ENCODE data around the gene CCDC24. TPM values are rescaled to one million over a fixed set of nuclear protein-coding genes. Genes with fewer than 3 reads are reported as not detected.

The CCDC24 gene
- total and polyA plus RNA-seq, 2 of the 13 experiments (the other 11 are each of a cell fraction or from before 2014, with no cell fraction given), result 1.4 to 2.9 TPM

DNA sequence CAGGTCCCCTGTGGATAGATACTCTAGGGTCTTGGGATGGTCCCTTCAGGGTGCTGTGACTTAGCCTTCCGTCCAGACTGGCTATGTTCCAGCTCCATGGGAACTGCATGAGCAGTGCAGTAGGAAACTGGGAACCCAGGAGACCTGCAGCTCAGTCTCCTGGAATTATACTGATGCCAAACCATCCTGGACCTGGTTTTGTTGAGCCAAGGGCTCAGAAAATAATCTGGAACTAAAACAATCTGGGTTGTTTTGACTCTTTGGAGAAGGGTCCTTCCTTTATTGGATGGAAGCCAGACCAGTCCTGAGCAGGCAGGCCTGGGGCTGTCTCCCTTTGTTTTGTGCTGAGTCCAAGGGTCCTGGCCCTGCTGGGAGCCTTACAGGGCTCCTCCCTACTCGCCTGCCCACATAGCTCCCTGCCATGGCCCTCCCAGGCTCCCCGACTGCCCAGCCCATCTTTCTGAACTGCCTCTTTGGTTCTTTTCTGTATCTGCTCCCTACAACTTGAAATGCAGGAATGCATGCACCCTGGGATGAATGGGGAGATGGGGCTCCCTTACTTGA is 43.4 kb upstream of the CCDC24 start (continued):
- TF ChIP-seq ZNF263 (CRISPR knock-in tag; IDR thresholded peaks at IDR 0.05), result peak; percentile 58
- TF ChIP-seq HOXA7 (CRISPR knock-in tag; IDR thresholded peaks at IDR 0.05), result no peak
- TF ChIP-seq, protein P1, sequence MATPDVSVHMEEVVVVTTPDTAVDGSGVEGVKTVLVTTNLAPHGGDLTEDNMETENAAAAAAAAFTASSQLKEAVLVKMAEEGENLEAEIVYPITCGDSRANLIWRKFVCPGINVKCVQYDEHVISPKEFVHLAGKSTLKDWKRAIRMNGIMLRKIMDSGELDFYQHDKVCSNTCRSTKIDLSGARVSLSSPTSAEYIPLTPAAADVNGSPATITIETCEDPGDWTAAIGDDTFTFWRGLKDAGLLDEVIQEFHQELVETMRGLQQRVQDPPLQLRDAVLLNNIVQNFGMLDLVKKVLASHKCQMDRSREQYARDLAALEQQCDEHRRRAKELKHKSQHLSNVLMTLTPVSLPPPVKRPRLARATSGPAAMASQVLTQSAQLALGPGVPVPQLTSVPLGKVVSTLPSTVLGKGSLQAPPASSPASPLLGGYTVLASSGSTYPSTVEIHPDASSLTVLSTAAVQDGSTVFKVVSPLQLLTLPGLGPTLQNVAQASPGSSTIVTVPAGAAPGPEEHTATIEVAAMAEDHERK (CRISPR knock-in tag; IDR thresholded peaks at IDR 0.05; ENCODE audit: low read depth), result no peak
- TF ChIP-seq CBX2 (IDR thresholded peaks at IDR 0.05; ENCODE audit: low read depth, low read length), result no peak
- no peak for TF ChIP-seq CBX2 (CRISPR knock-in tag; IDR thresholded peaks at IDR 0.05; ENCODE audit: low read depth)
- no peak for TF ChIP-seq ZFYVE20 (CRISPR knock-in tag; IDR thresholded peaks at IDR 0.05; ENCODE audit: borderline replicate concordance, low read depth)
- TF ChIP-seq, protein P2, sequence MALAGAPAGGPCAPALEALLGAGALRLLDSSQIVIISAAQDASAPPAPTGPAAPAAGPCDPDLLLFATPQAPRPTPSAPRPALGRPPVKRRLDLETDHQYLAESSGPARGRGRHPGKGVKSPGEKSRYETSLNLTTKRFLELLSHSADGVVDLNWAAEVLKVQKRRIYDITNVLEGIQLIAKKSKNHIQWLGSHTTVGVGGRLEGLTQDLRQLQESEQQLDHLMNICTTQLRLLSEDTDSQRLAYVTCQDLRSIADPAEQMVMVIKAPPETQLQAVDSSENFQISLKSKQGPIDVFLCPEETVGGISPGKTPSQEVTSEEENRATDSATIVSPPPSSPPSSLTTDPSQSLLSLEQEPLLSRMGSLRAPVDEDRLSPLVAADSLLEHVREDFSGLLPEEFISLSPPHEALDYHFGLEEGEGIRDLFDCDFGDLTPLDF (CRISPR knock-in tag; IDR thresholded peaks at IDR 0.05), result no peak
- no peak for TF ChIP-seq ZFP36L1 (CRISPR knock-in tag; IDR thresholded peaks at IDR 0.05)
- TF ChIP-seq MBD4 (IDR thresholded peaks at IDR 0.05; ENCODE audit: borderline replicate concordance, low read length), result no peak
- no peak for TF ChIP-seq HBP1 (CRISPR knock-in tag; IDR thresholded peaks at IDR 0.05; ENCODE audit: low read depth)
- TF ChIP-seq ZNF224 (CRISPR knock-in tag; IDR thresholded peaks at IDR 0.05), result no peak
- no peak for TF ChIP-seq PHB2 (IDR thresholded peaks at IDR 0.05; ENCODE audit: partially characterized antibody)
- no peak for TF ChIP-seq ZNF230 (CRISPR knock-in tag; IDR thresholded peaks at IDR 0.05)
- no peak for TF ChIP-seq MED1 (CRISPR knock-in tag; IDR thresholded peaks at IDR 0.05)
- TF ChIP-seq, protein P3, sequence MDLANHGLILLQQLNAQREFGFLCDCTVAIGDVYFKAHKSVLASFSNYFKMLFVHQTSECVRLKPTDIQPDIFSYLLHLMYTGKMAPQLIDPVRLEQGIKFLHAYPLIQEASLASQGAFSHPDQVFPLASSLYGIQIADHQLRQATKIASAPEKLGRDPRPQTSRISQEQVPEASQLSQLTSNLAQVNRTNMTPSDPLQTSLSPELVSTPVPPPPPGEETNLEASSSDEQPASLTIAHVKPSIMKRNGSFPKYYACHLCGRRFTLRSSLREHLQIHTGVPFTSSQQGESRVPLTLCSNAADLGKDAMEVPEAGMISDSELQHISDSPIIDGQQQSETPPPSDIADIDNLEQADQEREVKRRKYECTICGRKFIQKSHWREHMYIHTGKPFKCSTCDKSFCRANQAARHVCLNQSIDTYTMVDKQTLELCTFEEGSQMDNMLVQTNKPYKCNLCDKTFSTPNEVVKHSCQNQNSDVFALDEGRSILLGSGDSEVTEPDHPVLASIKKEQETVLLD (CRISPR knock-in tag; IDR thresholded peaks at IDR 0.05; ENCODE audit: low read depth), result no peak
- TF ChIP-seq SIX4 (CRISPR knock-in tag; IDR thresholded peaks at IDR 0.05), result no peak
- TF ChIP-seq ZSCAN31 (CRISPR knock-in tag; IDR thresholded peaks at IDR 0.05; ENCODE audit: low read depth), result no peak
- no peak for TF ChIP-seq KDM2A (CRISPR knock-in tag; IDR thresholded peaks at IDR 0.05; ENCODE audit: borderline replicate concordance, low read depth)
- TF ChIP-seq ZNF20 (CRISPR knock-in tag; IDR thresholded peaks at IDR 0.05), result no peak
- 0 out of 2 replicates have a peak, but pooled peaks have one; percentile 37 for TF ChIP-seq SALL2 (CRISPR knock-in tag; IDR thresholded peaks at IDR 0.05)
- TF ChIP-seq, protein P4, sequence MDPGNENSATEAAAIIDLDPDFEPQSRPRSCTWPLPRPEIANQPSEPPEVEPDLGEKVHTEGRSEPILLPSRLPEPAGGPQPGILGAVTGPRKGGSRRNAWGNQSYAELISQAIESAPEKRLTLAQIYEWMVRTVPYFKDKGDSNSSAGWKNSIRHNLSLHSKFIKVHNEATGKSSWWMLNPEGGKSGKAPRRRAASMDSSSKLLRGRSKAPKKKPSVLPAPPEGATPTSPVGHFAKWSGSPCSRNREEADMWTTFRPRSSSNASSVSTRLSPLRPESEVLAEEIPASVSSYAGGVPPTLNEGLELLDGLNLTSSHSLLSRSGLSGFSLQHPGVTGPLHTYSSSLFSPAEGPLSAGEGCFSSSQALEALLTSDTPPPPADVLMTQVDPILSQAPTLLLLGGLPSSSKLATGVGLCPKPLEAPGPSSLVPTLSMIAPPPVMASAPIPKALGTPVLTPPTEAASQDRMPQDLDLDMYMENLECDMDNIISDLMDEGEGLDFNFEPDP (CRISPR knock-in tag; conservative IDR thresholded peaks at IDR 0.05), result no peak
- no peak for TF ChIP-seq HDAC6 (IDR thresholded peaks at IDR 0.05; ENCODE audit: low read depth, low read length)
- TF ChIP-seq GABPB1 (CRISPR knock-in tag; IDR thresholded peaks at IDR 0.05), result no peak
- no peak for TF ChIP-seq SP2 (CRISPR knock-in tag; IDR thresholded peaks at IDR 0.05)

Measured in HepG2 (cell line).